NK-92 treated with Interleukin-12 subunit alpha and Interleukin-12 subunit beta, amount 100 ng/mL, for 24 hours (cell line): ENCODE measurements around the gene FAHD2A.
"Not testable (repeated sequence)": the region's sequence is repeated elsewhere in the genome, so short reads cannot be mapped to it uniquely, and the experiment has no call there.

Experiments used
- DNase-seq: peaks from one replicate; lab custom pipeline; 2025; lab: John Stamatoyannopoulos, UW

FAHD2A gene

DNA sequence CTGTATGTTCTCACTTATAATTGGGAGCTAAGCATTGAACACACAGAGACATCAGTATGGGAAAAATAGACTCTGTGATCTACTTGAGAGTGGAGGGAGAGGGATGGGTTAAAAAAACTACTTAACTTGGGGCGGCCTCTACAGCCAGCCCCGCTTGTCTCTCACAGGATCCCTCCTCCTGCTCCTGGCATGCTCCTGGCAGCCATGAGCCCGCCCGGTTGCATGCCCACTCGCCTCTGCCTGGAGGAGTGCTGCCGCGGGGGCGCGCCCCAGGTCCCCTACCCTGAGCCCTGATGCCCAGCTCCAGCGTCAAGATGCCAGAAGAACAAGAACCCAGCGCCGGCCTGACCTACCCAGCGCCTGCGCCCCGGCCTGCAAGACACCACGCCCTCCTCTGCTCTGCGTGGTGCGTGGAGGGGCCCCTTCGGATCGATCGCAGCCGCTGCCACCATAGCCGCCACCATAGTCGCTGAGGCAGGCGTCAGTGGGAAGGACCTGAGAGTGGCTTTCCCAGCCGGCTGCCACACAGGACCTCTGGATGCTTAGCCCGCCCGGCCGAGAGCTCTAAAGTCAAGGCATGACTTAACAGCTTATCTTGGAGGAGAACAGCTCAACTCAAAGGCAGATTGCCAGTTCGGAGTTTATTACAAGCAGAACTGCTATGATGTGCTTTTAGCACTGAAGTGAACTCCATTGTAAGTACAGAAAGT is 32.8 kb downstream of the FAHD2A start:
- DNase-seq: not testable (repeated sequence)

DNA sequence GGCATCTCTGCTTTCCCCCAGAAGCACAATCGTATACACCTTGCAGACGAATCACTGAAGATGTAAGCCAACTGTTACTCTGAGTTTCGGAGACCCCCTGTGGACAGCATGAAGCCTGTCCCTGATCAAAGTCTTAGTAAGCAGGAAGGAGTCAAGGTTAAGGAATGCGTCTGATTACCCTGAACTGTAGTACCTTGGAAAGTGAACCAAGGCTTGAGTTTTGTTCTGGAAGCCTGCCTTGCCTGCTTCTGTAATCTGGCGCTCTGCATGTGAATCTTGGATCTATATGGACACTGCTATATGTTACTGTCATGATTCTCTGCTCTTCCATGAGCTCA is 33.3 kb downstream of the FAHD2A start:
- DNase-seq: not testable (repeated sequence)

DNA sequence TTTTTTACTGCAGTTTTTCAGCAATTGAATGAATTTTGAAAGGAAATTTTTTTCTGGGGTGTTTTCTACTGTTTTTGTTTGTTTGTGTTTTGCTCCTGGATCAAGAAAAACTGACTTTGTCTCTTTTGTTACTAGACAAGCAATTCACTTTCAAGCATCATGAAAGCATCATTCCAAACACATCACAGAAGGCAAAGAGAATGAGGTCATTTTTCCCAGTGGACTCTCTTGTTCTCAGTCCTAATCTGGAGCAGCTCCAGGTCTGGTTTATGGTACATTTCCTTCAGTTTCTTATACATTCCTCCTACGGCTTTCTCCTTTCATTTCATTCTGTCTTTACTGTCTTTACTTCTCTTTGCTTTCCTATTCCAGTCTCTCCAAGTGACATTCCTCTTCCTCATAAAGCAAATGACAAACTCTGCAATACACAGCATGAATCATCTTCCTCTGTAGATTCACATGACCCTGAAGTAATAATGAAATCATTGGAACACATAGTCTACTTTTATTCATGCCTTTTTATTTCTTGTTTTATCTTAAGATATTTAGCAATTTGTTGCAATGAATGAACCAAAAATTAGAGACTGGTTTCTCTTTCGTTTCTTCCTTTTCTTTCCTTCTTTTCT is 40.1 kb downstream of the FAHD2A start:
- DNase-seq: not testable (repeated sequence)

DNA sequence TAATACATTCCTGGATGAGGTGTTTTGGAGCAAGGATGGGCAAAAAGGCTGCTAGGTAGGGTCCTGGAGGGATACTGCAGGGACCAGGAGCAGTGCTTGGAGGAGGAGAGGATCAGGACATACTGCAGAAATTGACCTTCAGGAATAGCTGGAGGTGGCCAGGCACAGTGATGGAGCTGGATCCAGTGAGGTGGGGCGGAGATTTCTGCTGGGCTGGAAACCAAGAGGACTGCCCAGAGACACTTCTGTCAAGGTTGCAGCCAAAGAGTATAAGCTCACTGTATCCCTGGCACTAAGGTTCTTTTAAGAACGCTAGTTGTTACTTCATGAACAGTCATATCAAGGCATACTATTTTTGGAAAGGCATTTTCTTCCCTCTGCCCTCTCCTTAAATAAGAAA is 42.8 kb downstream of the FAHD2A start:
- DNase-seq: not testable (repeated sequence)

DNA sequence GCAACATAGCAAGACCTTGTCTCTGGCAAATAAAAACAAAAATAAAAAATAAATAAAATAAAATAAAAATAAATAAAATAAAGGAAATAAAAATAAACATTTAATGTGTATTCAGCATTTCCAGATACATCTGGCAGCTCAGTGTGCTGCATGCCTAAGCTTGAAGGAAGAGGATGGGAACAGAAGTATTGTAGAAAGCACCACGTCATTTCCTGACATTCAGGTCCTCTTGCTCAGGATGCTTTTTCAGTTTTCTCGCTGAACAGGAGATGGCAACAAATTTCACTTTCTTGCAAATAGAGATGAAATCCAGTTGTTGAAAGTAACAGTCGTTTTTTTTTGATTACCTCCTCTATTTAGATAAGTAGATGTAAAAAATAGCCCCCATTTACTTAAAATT is 60.8 kb downstream of the FAHD2A start:
- not testable (repeated sequence) for DNase-seq
